K562 (cell line): ENCODE results near the gene ATP1A3. TPM values are rescaled to one million over a fixed set of nuclear protein-coding genes. Genes with fewer than 3 reads are reported as not detected.
A peak's percentile ranks its signal among the peaks of the same experiment; 100 is the strongest.

Source experiments
- ATAC-seq: fragments of 200-7000 bp; cut with Tn5 transposase; 3 replicates; pipeline ENCODE4 v1.9.1; 2020; ENCODE audit warnings: moderate library complexity
- BruUV-seq: library from RNA; stranded (reverse); fragments of 400-500 nt; replicated peaks from 2 replicates; lab custom pipeline; 2021; lab: Mats Ljungman, UMichigan
- CTCF ChIA-PET: fragments of 300-600 bp; formaldehyde crosslinking; extraction: SDS; loops from one replicate; lab custom pipeline; 2021; ENCODE audit warnings: low intra/inter-chr PET ratio; lab: Yijun Ruan, JAX
- POLR2A ChIA-PET: fragments of 300-600, 350-650 bp; sonication (Branson Sonifier 250); formaldehyde crosslinking; extraction: SDS; loops from one replicate; lab custom pipeline; 2021; ENCODE audit warnings: antibody characterized with exemption, inconsistent platforms; lab: Yijun Ruan, JAX
- DNase-seq, 4 experiments: peaks; one replicate each; pipeline versions ENCODE4 v3.0.0 to v3.0.0-alpha.2; 2011 to 2018; ENCODE audit warnings: low spot score in 3 of 4, mixed read lengths in 3 of 4; ENCODE audit errors: extremely low read depth in 1 of 4
- FAIRE-seq: peaks from 2 replicates; lab custom pipeline; 2011; peaks lifted over from hg19 to GRCh38; lab: Jason Lieb, UNC
- H2AFZ ChIP-seq: 2 replicates; pipeline ENCODE4 v1.6.0; 2011; ENCODE audit warnings: low read depth, low read length, control low read depth, inconsistent platforms
- H3K27ac ChIP-seq: fragments of 200-600 bp; 3 replicates; pipeline ENCODE4 v1.8.0; 2011; ENCODE audit warnings: low read depth, mild to moderate bottlenecking, control low read depth, inconsistent platforms, low read length, moderate library complexity, mixed read lengths; ENCODE audit errors: extremely low read depth
- H3K27me3 ChIP-seq, 2 experiments: fragments of 300-600 bp in 1 of 2; 2 replicates in 1 of 2; 3 replicates in 1 of 2; pipeline versions ENCODE4 v1.6.0 to v1.8.0; 2011; ENCODE audit warnings: inconsistent platforms in 2 of 2, low read length in 2 of 2, mild to moderate bottlenecking in 1 of 2, mixed read lengths in 1 of 2, moderate library complexity in 1 of 2; ENCODE audit not compliant: control insufficient read depth in 2 of 2, insufficient read depth in 2 of 2
- H3K36me3 ChIP-seq: fragments of 300-600 bp; 3 replicates; pipeline ENCODE4 v1.8.0; 2011; ENCODE audit warnings: mild to moderate bottlenecking, low read length, inconsistent platforms; ENCODE audit not compliant: control insufficient read depth, insufficient read depth
- H3K4me1 ChIP-seq, 2 experiments: fragments of 200-600 bp in 1 of 2; replicated peaks in 1 of 2; 2 replicates in 1 of 2; 3 replicates in 1 of 2; pipeline versions ENCODE4 v1.5.1 to v1.8.0; 2011; ENCODE audit warnings: inconsistent platforms in 2 of 2, low read length in 2 of 2, mild to moderate bottlenecking in 1 of 2, mixed read lengths in 1 of 2, moderate library complexity in 1 of 2; ENCODE audit not compliant: control insufficient read depth in 2 of 2, insufficient read depth in 2 of 2
- H3K4me2 ChIP-seq: 2 replicates; pipeline ENCODE4 v1.6.1; 2011; ENCODE audit warnings: low read length, control low read depth, inconsistent platforms, mixed read lengths; ENCODE audit not compliant: insufficient read depth
- H3K4me3 ChIP-seq: fragments of 200-600 bp; sonication (generic), shearing (Covaris generic); 2 replicates; pipeline ENCODE4 v1.5.1; 2016; ENCODE audit warnings: control low read depth, inconsistent platforms
- H3K79me2 ChIP-seq: fragments of 200-600 bp; 3 replicates; pipeline ENCODE4 v1.8.0; 2011; ENCODE audit warnings: low read length, inconsistent platforms; ENCODE audit not compliant: control insufficient read depth, insufficient read depth
- H3K9ac ChIP-seq, 2 experiments: 2 replicates each; pipeline versions ENCODE4 v1.6.0 to v1.6.1; 2011; ENCODE audit warnings: low read depth in 2 of 2, low read length in 2 of 2, control low read depth in 1 of 2, inconsistent platforms in 1 of 2, mild to moderate bottlenecking in 1 of 2, mixed read lengths in 1 of 2; ENCODE audit not compliant: insufficient read depth in 1 of 2
- H3K9me1 ChIP-seq: one replicate; pipeline ENCODE4 v1.6.0; 2011; ENCODE audit warnings: inconsistent platforms, mild to moderate bottlenecking, low read length, moderate library complexity; ENCODE audit not compliant: control insufficient read depth, insufficient read depth
- H3K9me3 ChIP-seq: replicated peaks from 2 replicates; pipeline ENCODE4 v1.5.1; 2011; ENCODE audit warnings: low read depth, low read length, inconsistent platforms; ENCODE audit not compliant: control insufficient read depth, insufficient read depth
- H4K20me1 ChIP-seq: replicated peaks from 2 replicates; pipeline ENCODE4 v1.6.1; 2011; ENCODE audit warnings: low read length, inconsistent platforms, mixed read lengths; ENCODE audit not compliant: control insufficient read depth, insufficient read depth
- IFI16 ChIP-seq: fragments of 250-450 bp; sonication (Bioruptor Pico); IDR thresholded peaks from 2 replicates; pipeline ENCODE4 v2.1.2; 2022; ENCODE audit warnings: mild to moderate bottlenecking, inconsistent platforms
- ILK ChIP-seq: fragments of 450-650 bp; IDR thresholded peaks from 2 replicates; pipeline ENCODE4 v1.6.1; 2016; ENCODE audit warnings: missing genetic modification characterization, low read depth, mild to moderate bottlenecking, missing compliant biosample characterization, moderate library complexity, borderline replicate concordance
- KAT8 ChIP-seq: fragments of 450-650 bp; IDR thresholded peaks from 2 replicates; pipeline ENCODE4 v1.6.1; 2016; ENCODE audit warnings: low read depth, mild to moderate bottlenecking
- L3MBTL2 ChIP-seq: fragments of 450-650 bp; IDR thresholded peaks from 2 replicates; pipeline ENCODE4 v1.6.1; 2016; ENCODE audit warnings: mild to moderate bottlenecking, moderate library complexity
- LCOR ChIP-seq: sonication (generic); formaldehyde crosslinking; IDR thresholded peaks from 2 replicates; pipeline ENCODE4 v1.8.0; 2022; ENCODE audit warnings: mild to moderate bottlenecking, missing genetic modification reagents
- MIER1 ChIP-seq: fragments of 450-650 bp; IDR thresholded peaks from 2 replicates; pipeline ENCODE4 v1.6.1; 2016; ENCODE audit warnings: antibody characterized with exemption, mild to moderate bottlenecking, low read depth
- MTA1 ChIP-seq: fragments of 450-650 bp; IDR thresholded peaks from 2 replicates; pipeline ENCODE4 v1.6.1; 2017; ENCODE audit warnings: borderline replicate concordance
- NUFIP1 ChIP-seq: fragments of 450-650 bp; IDR thresholded peaks from 2 replicates; pipeline ENCODE4 v1.6.1; 2018; ENCODE audit not compliant: partially characterized antibody
- PKNOX1 ChIP-seq: fragments of 450-650 bp; IDR thresholded peaks from 2 replicates; pipeline ENCODE4 v1.6.1; 2016
- PRDM10 ChIP-seq: fragments of 450-650 bp; IDR thresholded peaks from 2 replicates; pipeline ENCODE4 v1.6.1; 2018; ENCODE audit not compliant: partially characterized antibody
- SMARCE1 ChIP-seq: fragments of 450-650 bp; IDR thresholded peaks from 2 replicates; pipeline ENCODE4 v1.7.1; 2016; ENCODE audit warnings: mild to moderate bottlenecking
- WGBS: fragments of 100-300 bp; shearing (Covaris generic); methylation state at CpG from one replicate; pipeline ENCODE4 v1.1.6; 2016; ENCODE audit warnings: low coverage, mixed read lengths; ENCODE audit not compliant: insufficient coverage; ENCODE audit errors: missing lambda C conversion rate; 5-methylcytosine and 5-hydroxymethylcytosine counted together
- in situ Hi-C: fragments of 300-500 bp; cut with MboI; formaldehyde crosslinking; loops from 4 replicates; pipeline ENCODE4 v1.15.0; 2018; ENCODE audit warnings: inconsistent platforms, mixed read lengths
- intact Hi-C: fragments of 100-400 bp; cut with micrococcal nuclease; formaldehyde crosslinking; loops from 2 replicates; pipeline ENCODE4 v1.14.2; 2022
- polyA plus RNA-seq, 8 experiments: library from polyadenylated mRNA; depleted of rRNA in 4 of 8; stranded (reverse) in 5 of 8; unstranded in 3 of 8; fragments of >200 nt; fragmentation: Nextera tagmentation in 2 of 8; fragmentation: Illumina TruSeq in 1 of 8; extraction: Ambion mirVana in 2 of 8; extraction: Trizol in 1 of 8; gene quantifications; 2 replicates each; pipeline versions ENCODE4 v1.2.1 to v1.2.3, GENCODE V29; 2011 to 2014; ENCODE audit warnings: inconsistent platforms in 1 of 8, missing spikeins in 1 of 8
- total RNA-seq, 7 experiments: library from RNA; depleted of rRNA in 6 of 7; stranded (reverse); fragments of >200 nt in 6 of 7; fragmentation: Illumina TruSeq in 2 of 7; extraction: Trizol in 2 of 7; gene quantifications; 2 replicates each; pipeline versions ENCODE4 v1.2.1 to v1.2.3, GENCODE V29; 2011 to 2021; ENCODE audit warnings: low replicate concordance in 1 of 7

ATP1A3 gene
- total and polyA plus RNA-seq, 9 of the 15 experiments (the other 6 are each of a cell fraction or from before 2014, with no cell fraction given) = 0.03 to 1.0 (median 0.17) TPM; not detected in 3

GRCh38 chr19:42003506-42004294, 9.7 kb upstream of the ATP1A3 start:
- Histone ChIP-seq H3K36me3 (no peaks in the 10 kb centered on the region), H3K27me3 (peaks cover 12 to 53% of the 10 kb centered on the region in 2 experiments), H3K27ac (no peak overlapping the region), H3K4me3 (no peak overlapping the region), H4K20me1 (no peaks in the 10 kb centered on the region; the same call in 1 of the 2 replicates), H3K4me1 (peaks cover 9 to 20% of the 10 kb centered on the region in 2 experiments; a peak in 4 of 5 replicates), H3K9me1 (no peaks in the 10 kb centered on the region), H2AFZ (peak overlapping the region; percentile 41; the same call in 1 of the 2 replicates), H3K9ac (no peak overlapping the region), H3K9me3 (no peaks in the 10 kb centered on the region), H3K79me2 (no peaks in the 10 kb centered on the region), H3K4me2 (no peak overlapping the region; the same call in 1 of the 2 replicates)
- ATAC-seq (peak; percentile 70), FAIRE-seq (no peak), DNase-seq (no peak)
- 17% methylated on average over 16 of the region's 21 CpGs for WGBS
- ChIA-PET CTCF (no interaction called here), POLR2A (interaction anchor here (0.5 to 1.0 kb wide), 2 partner anchors 9 to 25 kb away, joined by 3 read pairs; no protein-coding TSS in a partner anchor)
- intact Hi-C loops = no loop called here
- in situ Hi-C loops = no loop called here
- BruUV-seq = no TSS peak
- TF ChIP-seq KAT8 (no peak), PRDM10 (no peak), PKNOX1 (0 out of 2 replicates have a peak, but pooled peaks have one; percentile 7), L3MBTL2 (peak; percentile 61), MIER1 (no peak), SMARCE1 (no peak), LCOR (CRISPR knock-in tag) (no peak), IFI16 (CRISPR knock-in tag) (no peak), MTA1 (no peak), NUFIP1 (no peak), ILK (no peak)
